ENCODE data around the gene BRIP1. TPM values are rescaled to one million over a fixed set of nuclear protein-coding genes. Genes with fewer than 3 reads are reported as not detected.

The BRIP1 gene
- total RNA-seq, 1 donor from 2014 or later: 6.4 TPM

GRCh38 chr17:61737820-61738219 is 125.5 kb downstream of the BRIP1 start:
- no peak overlapping the region for H3K27ac ChIP-seq (ENCODE audit: low read depth, low read length)
- no peak for FAIRE-seq
- DNase-seq (ENCODE audit: low read depth): no peak
- Mint-ChIP-seq H3K27me3 (ENCODE audit: low read depth, unreplicated experiment) (no peaks in the 10 kb centered on the region), H3K27ac (ENCODE audit: unreplicated experiment) (no peak overlapping the region), H3K4me3 (ENCODE audit: unreplicated experiment) (no peak overlapping the region), H3K36me3 (ENCODE audit: low read depth, unreplicated experiment) (peaks cover 8% of the 10 kb centered on the region), H3K9me3 (ENCODE audit: unreplicated experiment) (peaks cover 6% of the 10 kb centered on the region), H3K4me1 (ENCODE audit: low read depth, unreplicated experiment) (peaks cover 5% of the 10 kb centered on the region)
- peaks cover 11% of the 10 kb centered on the region for H3K36me3 ChIP-seq (ENCODE audit: insufficient read depth, low read length)
- H2AFZ ChIP-seq (ENCODE audit: low read depth, low read length): no peak overlapping the region
- no peaks in the 10 kb centered on the region for H3K9me3 ChIP-seq (ENCODE audit: insufficient read depth, low read depth, low read length)
- H4K20me1 ChIP-seq (ENCODE audit: insufficient read depth, low read length): no peaks in the 10 kb centered on the region
- H3K4me1 ChIP-seq (ENCODE audit: insufficient read depth, low read length): no peaks in the 10 kb centered on the region
- H3K4me3 ChIP-seq (ENCODE audit: insufficient read depth, low read depth, low read length): no peak overlapping the region
- H3K9ac ChIP-seq (ENCODE audit: low read length): no peak overlapping the region
- no peak for TF ChIP-seq CTCF (IDR thresholded peaks at IDR 0.05; ENCODE audit: insufficient read depth, low read depth, low read length)
- TF ChIP-seq EZH2 (IDR thresholded peaks at IDR 0.05; ENCODE audit: insufficient read depth, low read length): no peak
- H3K4me2 ChIP-seq (ENCODE audit: low read length): no peak overlapping the region
- no peaks in the 10 kb centered on the region for H3K27me3 ChIP-seq (ENCODE audit: insufficient read depth, low read length)
- no peaks in the 10 kb centered on the region for H3K79me2 ChIP-seq (ENCODE audit: insufficient read depth, low read length)

- Mint-ChIP-seq H3K9me3 (ENCODE audit: unreplicated experiment) (peaks cover 2% of the 10 kb centered on the region), H3K4me3 (ENCODE audit: unreplicated experiment) (no peak overlapping the region), H3K4me1 (ENCODE audit: low read depth, unreplicated experiment) (peaks cover 5% of the 10 kb centered on the region), H3K27ac (ENCODE audit: unreplicated experiment) (no peak overlapping the region), H3K36me3 (ENCODE audit: low read depth, unreplicated experiment) (peaks cover 4% of the 10 kb centered on the region), H3K27me3 (ENCODE audit: low read depth, unreplicated experiment) (no peaks in the 10 kb centered on the region)
- no peak overlapping the region for H3K4me3 ChIP-seq (ENCODE audit: insufficient read depth, low read depth, low read length)
- no peaks in the 10 kb centered on the region for H3K9me3 ChIP-seq (ENCODE audit: insufficient read depth, low read depth, low read length)
- H3K27ac ChIP-seq (ENCODE audit: low read depth, low read length): no peak overlapping the region
- peaks cover 3% of the 10 kb centered on the region for H3K36me3 ChIP-seq (ENCODE audit: insufficient read depth, low read length)
- FAIRE-seq (no peak), DNase-seq (ENCODE audit: low read depth) (no peak)
- H2AFZ ChIP-seq (ENCODE audit: low read depth, low read length): no peak overlapping the region
- no peak overlapping the region for H3K4me2 ChIP-seq (ENCODE audit: low read length)
- no peaks in the 10 kb centered on the region for H3K27me3 ChIP-seq (ENCODE audit: insufficient read depth, low read length)
- H3K4me1 ChIP-seq (ENCODE audit: insufficient read depth, low read length): no peaks in the 10 kb centered on the region
- H3K79me2 ChIP-seq (ENCODE audit: insufficient read depth, low read length): no peaks in the 10 kb centered on the region
- no peak overlapping the region for H3K9ac ChIP-seq (ENCODE audit: low read length)
- TF ChIP-seq EZH2 (IDR thresholded peaks at IDR 0.05; ENCODE audit: insufficient read depth, low read length) (no peak), CTCF (IDR thresholded peaks at IDR 0.05; ENCODE audit: insufficient read depth, low read depth, low read length) (no peak)
- H4K20me1 ChIP-seq (ENCODE audit: insufficient read depth, low read length): no peaks in the 10 kb centered on the region
Measured at GRCh38 chr17:61736438-61736837, 126.9 kb downstream of the BRIP1 start.

GRCh38 chr17:61735807-61736206 is 127.5 kb downstream of the BRIP1 start:
- Histone ChIP-seq H3K4me1 (ENCODE audit: insufficient read depth, low read length) (no peaks in the 10 kb centered on the region), H3K9me3 (ENCODE audit: insufficient read depth, low read depth, low read length) (no peaks in the 10 kb centered on the region), H3K79me2 (ENCODE audit: insufficient read depth, low read length) (no peaks in the 10 kb centered on the region), H4K20me1 (ENCODE audit: insufficient read depth, low read length) (no peaks in the 10 kb centered on the region), H3K9ac (ENCODE audit: low read length) (no peak overlapping the region), H3K36me3 (ENCODE audit: insufficient read depth, low read length) (peaks cover 3% of the 10 kb centered on the region), H3K27ac (ENCODE audit: low read depth, low read length) (no peak overlapping the region), H2AFZ (ENCODE audit: low read depth, low read length) (no peak overlapping the region), H3K4me2 (ENCODE audit: low read length) (no peak overlapping the region), H3K4me3 (ENCODE audit: insufficient read depth, low read depth, low read length) (no peak overlapping the region), H3K27me3 (ENCODE audit: insufficient read depth, low read length) (no peaks in the 10 kb centered on the region)
- FAIRE-seq (no peak), DNase-seq (ENCODE audit: low read depth) (no peak)
- no peaks in the 10 kb centered on the region for H3K27me3 Mint-ChIP-seq (ENCODE audit: low read depth, unreplicated experiment)
- peaks cover 2% of the 10 kb centered on the region for H3K36me3 Mint-ChIP-seq (ENCODE audit: low read depth, unreplicated experiment)
- H3K4me1 Mint-ChIP-seq (ENCODE audit: low read depth, unreplicated experiment): peaks cover 5% of the 10 kb centered on the region
- TF ChIP-seq CTCF (IDR thresholded peaks at IDR 0.05; ENCODE audit: insufficient read depth, low read depth, low read length) (no peak), EZH2 (IDR thresholded peaks at IDR 0.05; ENCODE audit: insufficient read depth, low read length) (no peak)
- no peaks in the 10 kb centered on the region for H3K9me3 Mint-ChIP-seq (ENCODE audit: unreplicated experiment)
- H3K4me3 Mint-ChIP-seq (ENCODE audit: unreplicated experiment): no peak overlapping the region
- H3K27ac Mint-ChIP-seq (ENCODE audit: unreplicated experiment): no peak overlapping the region
